Ovary (tissue), 9 donors: ENCODE measurements around the gene MAN2A1. TPM values are rescaled to one million over a fixed set of nuclear protein-coding genes. Genes with fewer than 3 reads are reported as not detected.

ENCODE experiments used
- DNase-seq, 5 donors: peaks; one replicate each; pipeline ENCODE4 v3.0.0-alpha.2; 2019 to 2020
- H3K27ac ChIP-seq, 2 donors: fragments of 200-600 bp; one replicate each; pipeline versions ENCODE4 v1.5.1 to v1.8.0; 2019 to 2022
- H3K27me3 ChIP-seq: fragments of 200-600 bp; one replicate; pipeline ENCODE4 v1.8.0; 2022
- H3K36me3 ChIP-seq: fragments of 200-600 bp; sonication (generic); one replicate; pipeline ENCODE4 v1.5.1; 2019
- H3K4me1 ChIP-seq: one replicate; pipeline ENCODE4 v1.8.1; 2013; ENCODE audit warnings: mild to moderate bottlenecking, moderate library complexity; ENCODE audit not compliant: insufficient read depth
- H3K4me3 ChIP-seq: fragments of 200-600 bp; sonication (generic); one replicate; pipeline ENCODE4 v1.5.1; 2017
- H3K9me3 ChIP-seq, 2 donors: fragments of 200-600 bp in 1 of 2; sonication (generic) in 1 of 2; one replicate each; pipeline versions ENCODE4 v1.5.1 to v1.8.1; 2013 to 2019; ENCODE audit warnings: mild to moderate bottlenecking in 1 of 2, moderate library complexity in 1 of 2
- EP300 ChIP-seq: sonication (generic); formaldehyde crosslinking; IDR thresholded peaks from one replicate; pipeline ENCODE4 v1.6.1; 2017; ENCODE audit warnings: antibody characterized with exemption
- POLR2A ChIP-seq: fragments of 450-650 bp; IDR thresholded peaks from one replicate; pipeline ENCODE4 v1.6.1; 2017; ENCODE audit warnings: antibody characterized with exemption, mild to moderate bottlenecking, moderate library complexity
- WGBS, 3 donors: extraction: QIAGEN DNeasy Blood & Tissue Kit in 1 of 3; methylation state at CpG; one replicate each; pipeline versions ENCODE4 v1.1.5 to v1.1.7; 2013 to 2017; 5-methylcytosine and 5-hydroxymethylcytosine counted together
- intact Hi-C, 4 donors: fragments of 100-400 bp; cut with DNase I; formaldehyde crosslinking; loops; one replicate each; pipeline versions ENCODE4 v1.11.0 to v1.15.1; 2022 to 2023
- polyA plus RNA-seq, 2 donors: library from polyadenylated mRNA; stranded (reverse); fragments of 200-250 nt in 1 of 2; fragments of 350-450 nt in 1 of 2; fragmentation: Illumina TruSeq in 1 of 2; extraction: RNeasy Lipid Tissue Mini Kit (QIAGEN cat#74804) in 1 of 2; gene quantifications; one replicate each; pipeline ENCODE4 v1.2.3, GENCODE V29; 2013 to 2014
- total RNA-seq, 7 donors: library from RNA; depleted of rRNA in 2 of 7; stranded (reverse); fragments of >200 nt in 2 of 7; fragmentation: NEBNext Ultra II Directional in 3 of 7; extraction: Animal tissue kit (Norgen Biotek cat#: 25700) in 3 of 7; gene quantifications; one replicate each; pipeline versions ENCODE4 v1.1.0 to v1.2.4, GENCODE V29; 2016 to 2023
- TF ChIP-seq, protein P1 (sequence below), 3 donors: fragments of 450-650 bp in 2 of 3; fragments of 200-600 bp in 1 of 3; IDR thresholded peaks; one replicate each; pipeline versions ENCODE4 v1.5.1 to v1.8.0; 2016 to 2022; ENCODE audit warnings: antibody characterized with exemption in 3 of 3, mild to moderate bottlenecking in 1 of 3
- donor health status: DM: no; HTN: no; CAD: no; lungs with moderate emphysema.
- donor health status: DM: no; HTN: no; CAD: no.
- donor health status: Bipolar disorder and iron deficiency.
- donor health status: DM: yes; HTN: yes; CAD: no.
- donor health status: DM: no; HTN: no; CAD: no.
- donor health status: DM: yes; HTN: yes; CAD: no.

MAN2A1 gene
- total and polyA plus RNA-seq, 9 donors: 10.7 to 56.5 (median 31.1) TPM

DNA sequence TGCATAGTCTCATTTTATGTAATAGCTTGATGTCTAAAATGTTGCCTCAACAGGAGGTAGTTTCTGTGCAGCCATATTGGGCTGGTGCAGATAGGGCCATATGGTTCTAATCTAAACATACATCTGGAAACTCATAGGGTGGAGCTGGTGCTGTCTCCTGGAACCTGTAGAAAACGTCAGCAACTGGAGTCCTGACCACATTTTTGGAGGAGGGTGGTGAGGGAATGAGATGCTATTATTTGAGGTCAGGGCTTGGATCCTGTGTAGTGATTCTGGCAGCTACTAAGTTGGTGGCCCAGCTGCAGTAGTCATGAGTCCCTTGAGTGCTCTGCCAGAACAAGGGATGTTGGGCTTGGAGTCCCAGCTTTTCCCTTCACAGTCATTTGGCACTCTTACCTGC is 14.1 kb downstream of the MAN2A1 start:
- H3K27me3 ChIP-seq: no peaks in the 10 kb centered on the region
- no peaks in the 10 kb centered on the region for H3K9me3 ChIP-seq
- 32 to 56% (median 55%) methylated on average over 1 of the region's 1 CpG for WGBS, 3 donors
- H3K36me3 ChIP-seq: no peaks in the 10 kb centered on the region
- H3K4me3 ChIP-seq: no peak overlapping the region
- TF ChIP-seq POLR2A: no peak
- TF ChIP-seq, protein P1, sequence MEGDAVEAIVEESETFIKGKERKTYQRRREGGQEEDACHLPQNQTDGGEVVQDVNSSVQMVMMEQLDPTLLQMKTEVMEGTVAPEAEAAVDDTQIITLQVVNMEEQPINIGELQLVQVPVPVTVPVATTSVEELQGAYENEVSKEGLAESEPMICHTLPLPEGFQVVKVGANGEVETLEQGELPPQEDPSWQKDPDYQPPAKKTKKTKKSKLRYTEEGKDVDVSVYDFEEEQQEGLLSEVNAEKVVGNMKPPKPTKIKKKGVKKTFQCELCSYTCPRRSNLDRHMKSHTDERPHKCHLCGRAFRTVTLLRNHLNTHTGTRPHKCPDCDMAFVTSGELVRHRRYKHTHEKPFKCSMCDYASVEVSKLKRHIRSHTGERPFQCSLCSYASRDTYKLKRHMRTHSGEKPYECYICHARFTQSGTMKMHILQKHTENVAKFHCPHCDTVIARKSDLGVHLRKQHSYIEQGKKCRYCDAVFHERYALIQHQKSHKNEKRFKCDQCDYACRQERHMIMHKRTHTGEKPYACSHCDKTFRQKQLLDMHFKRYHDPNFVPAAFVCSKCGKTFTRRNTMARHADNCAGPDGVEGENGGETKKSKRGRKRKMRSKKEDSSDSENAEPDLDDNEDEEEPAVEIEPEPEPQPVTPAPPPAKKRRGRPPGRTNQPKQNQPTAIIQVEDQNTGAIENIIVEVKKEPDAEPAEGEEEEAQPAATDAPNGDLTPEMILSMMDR (IDR thresholded peaks at IDR 0.05): no peak
- no peak for TF ChIP-seq EP300
- no peak overlapping the region for H3K27ac ChIP-seq
- no peak for DNase-seq
- intact Hi-C loops: no loop called here
- H3K4me1 ChIP-seq: no peaks in the 10 kb centered on the region

DNA sequence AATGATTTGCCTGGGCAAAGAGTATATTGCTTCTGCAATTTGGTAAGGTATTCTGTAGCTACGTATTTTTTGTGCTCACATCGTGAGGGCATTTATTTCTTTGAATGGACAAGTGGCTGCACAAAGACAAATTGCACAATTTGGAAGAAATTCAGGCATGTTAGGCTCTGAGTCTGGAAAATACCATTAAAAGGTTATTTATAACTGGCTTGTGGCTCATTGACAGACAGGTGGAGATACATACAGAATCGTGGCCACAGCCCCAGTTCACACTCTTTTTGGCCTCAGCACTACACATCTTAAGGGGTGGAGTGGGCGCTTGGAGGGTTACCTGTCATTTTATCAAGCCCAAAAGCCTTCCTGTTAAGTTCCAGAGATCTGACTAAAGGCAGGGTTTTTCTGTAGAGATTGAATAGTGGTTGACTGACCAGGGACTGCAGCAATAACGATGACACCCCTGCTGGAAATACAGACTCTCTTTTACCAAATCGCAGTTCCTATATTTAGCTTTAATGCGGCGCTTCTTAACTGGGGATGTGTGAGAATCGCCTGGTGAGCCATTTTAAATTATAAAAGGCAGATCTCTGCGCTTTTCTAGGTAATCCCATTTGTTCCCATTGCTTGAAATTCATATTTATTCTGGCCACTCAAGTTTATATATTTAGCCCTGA is 14.7 kb downstream of the MAN2A1 start:
- H3K9me3 ChIP-seq: no peaks in the 10 kb centered on the region
- no peak overlapping the region for H3K27ac ChIP-seq
- intact Hi-C loops: no loop called here
- no peaks in the 10 kb centered on the region for H3K36me3 ChIP-seq
- TF ChIP-seq EP300 (no peak), POLR2A (no peak)
- TF ChIP-seq, protein P1 (IDR thresholded peaks at IDR 0.05): no peak
- WGBS, 3 donors: 85 to 92% (median 91%) methylated on average over 10 of the region's 10 CpGs
- H3K27me3 ChIP-seq: no peaks in the 10 kb centered on the region
- H3K4me1 ChIP-seq: no peaks in the 10 kb centered on the region
- no peak for DNase-seq
- H3K4me3 ChIP-seq: no peak overlapping the region

DNA sequence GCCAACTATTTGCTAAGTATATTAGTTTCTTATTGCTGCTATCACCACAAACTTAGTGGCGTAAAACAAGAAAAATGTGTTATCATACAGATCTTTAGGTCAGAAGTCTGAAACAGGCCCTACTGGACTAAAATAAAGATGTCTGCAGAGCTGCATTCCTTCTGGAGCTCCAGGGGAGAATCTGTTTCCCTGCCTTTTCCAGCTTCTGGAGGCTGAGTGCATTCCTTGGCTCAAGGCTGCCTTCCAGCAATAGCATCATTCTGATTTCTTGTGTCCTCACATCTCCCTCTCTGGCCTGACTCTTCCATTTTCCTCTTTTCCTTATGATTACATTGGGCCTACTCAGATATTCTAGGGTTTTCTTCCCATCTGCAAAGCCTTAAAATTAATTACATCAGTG is 15.9 kb downstream of the MAN2A1 start:
- 93 to 95% (median 94%) methylated on average over 1 of the region's 1 CpG for WGBS, 3 donors
- TF ChIP-seq, protein P1 (IDR thresholded peaks at IDR 0.05): no peak
- TF ChIP-seq POLR2A (no peak), EP300 (no peak)
- no peaks in the 10 kb centered on the region for H3K4me1 ChIP-seq
- no peaks in the 10 kb centered on the region for H3K36me3 ChIP-seq
- no peak overlapping the region for H3K27ac ChIP-seq
- H3K9me3 ChIP-seq: no peaks in the 10 kb centered on the region
- no peak overlapping the region for H3K4me3 ChIP-seq
- no peak for DNase-seq
- H3K27me3 ChIP-seq: no peaks in the 10 kb centered on the region
- intact Hi-C loops: no loop called here

- Histone ChIP-seq H3K4me1 (no peaks in the 10 kb centered on the region), H3K9me3 (no peaks in the 10 kb centered on the region), H3K27ac (no peak overlapping the region), H3K36me3 (no peaks in the 10 kb centered on the region), H3K27me3 (no peaks in the 10 kb centered on the region), H3K4me3 (no peak overlapping the region)
- TF ChIP-seq EP300: no peak
- intact Hi-C loops: no loop called here
- DNase-seq: no peak
- WGBS, 3 donors: 98 to 100% (median 100%) methylated on average over 1 of the region's 1 CpG
Measured at GRCh38 chr5:109706095-109706494, 16.4 kb downstream of the MAN2A1 start.

GRCh38 chr5:109707531-109707930 is 17.8 kb downstream of the MAN2A1 start:
- Histone ChIP-seq H3K9me3 (no peaks in the 10 kb centered on the region), H3K27me3 (no peaks in the 10 kb centered on the region), H3K4me1 (no peaks in the 10 kb centered on the region), H3K36me3 (no peaks in the 10 kb centered on the region), H3K27ac (no peak overlapping the region), H3K4me3 (no peak overlapping the region)
- DNase-seq: no peak
- WGBS, 3 donors: 82 to 90% (median 88%) methylated on average over 2 of the region's 2 CpGs
- intact Hi-C loops: no loop called here
- TF ChIP-seq EP300 (no peak), POLR2A (no peak)
- TF ChIP-seq, protein P1 (IDR thresholded peaks at IDR 0.05): no peak
